ENCODE data around the gene CLDN19.
"Not testable (repeated sequence)": the region's sequence is repeated elsewhere in the genome, so short reads cannot be mapped to it uniquely, and the experiment has no call there.

The CLDN19 gene

DNA sequence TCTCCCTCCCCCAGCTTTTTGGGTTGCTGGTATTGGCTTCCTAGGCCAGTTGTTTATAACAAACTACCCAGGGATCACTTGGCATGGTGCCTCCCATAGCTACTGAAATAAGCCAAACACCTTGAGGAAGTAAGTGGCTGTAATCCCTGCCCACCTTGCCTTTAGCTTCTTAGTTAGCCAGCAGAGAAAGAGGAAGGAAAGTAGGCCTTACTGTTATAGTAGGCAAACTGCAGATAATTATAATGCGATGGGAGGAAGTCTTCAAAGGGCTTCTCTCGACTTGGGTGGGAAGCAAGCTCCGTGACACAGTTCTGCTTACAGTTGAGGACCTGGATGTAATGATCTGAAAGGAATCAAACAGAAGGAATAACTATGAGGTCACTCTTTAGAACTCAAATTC is 18.6 kb upstream of the CLDN19 start:
- DNase-seq, result no peak

DNA sequence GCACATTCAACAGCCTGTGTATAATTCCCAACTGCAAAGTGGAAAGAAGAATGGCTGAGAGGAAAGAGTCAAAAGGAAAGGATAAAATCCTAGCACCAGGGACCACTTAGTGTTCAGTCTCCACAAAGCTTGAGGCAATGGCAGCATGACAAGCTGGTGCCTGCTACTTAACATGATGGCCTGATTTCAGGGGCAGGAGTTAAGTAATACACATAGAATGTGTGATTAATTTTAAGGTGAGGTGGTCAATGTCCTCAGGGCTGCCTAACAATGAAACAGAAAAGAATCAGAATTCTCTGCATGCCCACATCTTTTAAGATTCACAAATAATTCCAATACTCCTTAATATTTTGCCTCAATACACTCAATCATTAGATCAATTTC is 17.8 kb upstream of the CLDN19 start:
- no peak for DNase-seq

DNA sequence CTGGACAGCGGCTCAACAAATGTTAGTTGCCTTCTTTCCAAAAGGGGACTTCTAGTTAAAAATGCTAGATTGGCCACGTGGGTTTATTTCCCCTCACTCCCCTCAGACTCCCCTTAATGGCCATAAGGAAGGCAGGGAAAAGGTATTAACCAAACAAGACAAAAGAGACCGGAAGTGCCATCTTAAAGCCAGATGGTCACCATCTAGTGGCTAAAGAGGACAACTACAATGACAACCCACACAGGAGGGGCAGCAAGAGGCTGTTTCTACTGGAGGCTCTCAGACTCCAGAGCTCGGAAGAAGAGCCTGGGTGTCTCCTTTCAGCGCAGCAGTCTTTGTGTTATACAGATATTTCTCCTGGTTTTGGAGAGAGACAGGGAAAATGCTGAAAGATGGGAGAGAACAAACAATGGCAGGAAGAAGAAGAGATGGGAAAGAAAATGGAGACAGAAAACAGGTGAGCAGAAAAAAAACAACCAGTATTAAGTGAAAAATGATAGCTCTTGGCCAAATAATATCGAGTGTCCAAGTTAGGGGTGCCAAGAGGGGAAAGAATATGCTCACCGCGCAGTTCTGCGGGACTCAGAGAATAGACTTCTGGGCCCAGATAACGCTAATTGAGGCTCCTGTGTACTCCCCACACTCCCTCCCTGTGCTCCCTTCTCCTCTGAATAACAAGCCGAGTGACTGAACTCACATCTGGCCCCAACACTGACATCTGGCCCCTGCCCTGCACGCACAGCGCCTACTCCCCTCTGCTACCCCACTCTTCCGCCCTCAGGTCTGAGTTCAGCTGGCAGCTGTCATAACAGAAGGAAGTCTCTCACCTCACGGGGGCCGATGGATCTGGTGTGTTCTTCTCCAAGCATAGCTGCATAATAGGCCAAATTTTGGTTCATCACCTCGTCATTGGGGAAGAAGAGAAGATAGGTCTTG is 17.2 kb upstream of the CLDN19 start:
- peak; percentile 79 for DNase-seq

DNA sequence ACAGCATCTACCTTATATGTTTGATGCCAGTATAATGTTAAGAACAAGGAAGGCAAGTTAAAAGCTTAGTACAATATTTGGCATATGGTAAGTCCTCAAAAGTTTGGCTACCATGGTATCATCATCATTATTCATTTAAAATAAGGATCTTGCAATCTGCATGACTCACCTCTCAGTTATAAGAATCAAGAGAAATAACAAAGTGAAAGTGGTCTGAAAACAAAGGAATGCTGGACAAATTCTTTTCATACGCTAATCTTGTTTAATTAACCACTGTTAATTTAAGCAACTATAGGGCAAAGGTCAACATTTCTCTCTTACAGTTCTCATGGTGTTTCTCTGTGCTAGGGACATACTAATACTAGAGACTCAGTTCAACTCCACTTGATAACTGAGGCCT is 13.0 kb upstream of the CLDN19 start:
- no peak for DNase-seq

DNA sequence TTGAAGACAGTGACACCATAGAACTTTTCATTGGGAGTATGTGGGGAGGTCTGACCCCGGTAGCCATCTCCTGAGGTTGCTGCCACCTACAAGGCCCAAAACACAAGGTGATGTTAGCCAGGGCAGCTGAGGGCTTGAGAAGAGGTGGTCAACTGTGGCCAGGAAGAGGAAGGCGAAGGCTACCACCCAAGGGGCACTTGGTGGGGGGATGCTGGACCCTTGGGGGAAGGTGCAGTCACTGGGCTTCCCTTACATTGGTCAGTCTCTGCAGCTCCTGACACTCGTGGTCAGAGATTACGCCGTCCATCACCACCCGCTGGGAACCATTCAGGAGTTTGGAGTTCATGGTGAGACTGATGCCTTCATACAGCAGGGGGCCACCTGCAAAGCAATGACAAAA is 12.2 kb upstream of the CLDN19 start:
- DNase-seq, result no peak

DNA sequence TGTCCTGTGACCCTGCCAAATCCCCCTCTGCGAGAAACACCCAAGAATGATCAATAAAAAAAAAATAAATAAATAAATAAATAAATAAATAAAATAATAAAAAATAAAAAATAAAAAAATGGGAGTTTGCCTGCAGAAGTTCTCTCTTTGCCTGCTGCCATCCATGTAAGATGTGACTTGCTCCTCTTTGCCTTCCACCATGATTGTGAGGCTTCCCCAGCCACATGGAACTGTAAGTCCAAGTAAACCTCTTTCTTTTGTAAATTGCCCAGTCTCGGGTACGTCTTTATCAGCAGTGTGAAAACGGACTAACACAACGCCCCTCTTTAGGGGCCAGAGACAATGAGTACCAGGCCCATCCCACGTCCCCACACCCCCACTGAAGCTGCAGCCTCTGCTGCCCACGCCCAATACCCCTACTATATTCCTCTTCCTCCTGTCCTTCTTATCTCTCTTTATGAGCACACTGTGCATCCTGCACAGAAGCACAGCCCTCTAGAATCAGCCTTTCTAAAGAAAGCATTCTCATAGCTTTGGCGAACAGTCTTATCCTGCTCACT is 11.6 kb upstream of the CLDN19 start:
- not testable (repeated sequence) for DNase-seq

DNA sequence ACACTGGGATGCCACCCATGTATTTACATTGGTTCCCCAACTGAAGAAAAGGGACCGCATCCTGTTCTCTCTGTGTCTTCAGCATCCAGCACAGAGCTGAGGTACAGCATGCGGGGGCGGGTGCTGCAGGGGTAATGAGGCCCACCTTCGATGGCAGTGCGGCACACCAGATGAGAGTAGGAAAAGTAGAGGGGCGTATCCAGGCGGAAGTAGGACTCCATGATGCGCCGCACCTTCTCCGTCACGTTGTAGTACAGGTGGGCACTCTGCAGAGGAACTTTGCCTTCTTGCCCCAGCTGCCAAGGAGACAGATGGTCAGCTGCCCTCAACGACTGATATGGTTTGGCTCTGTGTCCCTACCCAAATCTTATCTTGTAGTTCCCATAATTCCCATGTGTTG is 10.0 kb upstream of the CLDN19 start:
- DNase-seq, result no peak

DNA sequence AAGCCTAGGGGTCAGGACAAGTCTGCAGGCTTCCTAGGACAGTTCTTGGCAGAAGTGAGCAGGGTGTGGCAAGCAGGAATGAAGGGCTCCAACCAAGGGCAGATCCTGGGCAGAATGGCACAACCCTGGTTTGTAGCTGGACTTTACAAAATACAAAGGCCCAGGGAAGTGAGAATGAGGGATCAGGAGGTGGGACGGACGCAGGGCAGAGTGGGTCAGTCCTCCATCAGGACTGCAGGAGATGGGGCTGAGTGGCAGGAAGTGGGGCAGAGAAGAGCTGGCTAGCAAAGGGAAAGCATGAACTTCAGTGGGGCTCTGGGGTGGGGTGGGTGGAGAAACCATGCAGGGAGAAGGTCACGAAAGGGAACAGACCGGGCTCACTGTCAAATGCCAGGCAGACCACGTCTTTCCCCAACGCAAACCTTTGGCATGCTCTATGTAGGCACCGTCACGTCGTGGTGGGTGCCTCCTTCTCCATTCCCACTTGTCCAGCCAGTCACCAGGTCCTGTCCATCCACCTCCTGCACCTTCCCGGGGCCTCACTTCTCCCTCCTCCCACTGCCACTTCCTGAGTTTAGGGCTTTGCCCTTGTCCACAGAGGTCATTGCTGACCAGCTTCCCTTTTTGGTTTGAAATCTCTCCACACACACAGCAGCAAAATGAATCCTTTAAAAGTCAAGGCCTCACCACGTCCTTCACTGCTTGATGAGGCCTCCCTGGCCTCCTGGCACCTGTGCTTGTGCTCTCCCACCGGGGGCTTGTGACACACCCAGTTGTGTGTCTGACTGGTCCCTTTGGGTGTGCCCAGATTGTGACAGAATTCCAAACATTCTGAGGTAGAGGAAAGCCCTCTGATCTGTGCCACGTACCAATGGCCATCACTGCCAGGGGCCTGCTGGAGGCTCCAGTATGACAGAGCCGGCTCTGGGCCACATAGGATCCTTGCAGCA is 8.7 kb upstream of the CLDN19 start:
- no peak for DNase-seq

DNA sequence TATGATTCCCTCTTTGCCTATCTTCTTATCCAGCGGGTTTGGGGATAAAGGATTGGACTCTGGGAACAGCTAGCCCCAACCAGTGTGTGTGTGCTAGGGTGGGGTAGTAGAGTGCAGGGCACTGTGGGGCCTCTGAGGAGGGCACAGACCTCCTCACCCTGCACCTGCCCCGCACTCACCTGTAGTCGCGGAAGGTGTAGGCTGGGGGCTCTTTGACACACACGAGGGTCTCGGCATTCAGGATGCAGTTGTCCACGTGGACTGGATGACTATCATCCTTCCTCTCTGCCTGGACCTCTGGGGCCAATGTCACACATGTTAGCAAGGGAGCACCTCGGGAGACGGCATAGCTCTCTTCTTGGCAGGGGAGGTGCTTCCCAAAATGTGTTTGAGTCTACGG is 8.0 kb upstream of the CLDN19 start:
- DNase-seq, result no peak

DNA sequence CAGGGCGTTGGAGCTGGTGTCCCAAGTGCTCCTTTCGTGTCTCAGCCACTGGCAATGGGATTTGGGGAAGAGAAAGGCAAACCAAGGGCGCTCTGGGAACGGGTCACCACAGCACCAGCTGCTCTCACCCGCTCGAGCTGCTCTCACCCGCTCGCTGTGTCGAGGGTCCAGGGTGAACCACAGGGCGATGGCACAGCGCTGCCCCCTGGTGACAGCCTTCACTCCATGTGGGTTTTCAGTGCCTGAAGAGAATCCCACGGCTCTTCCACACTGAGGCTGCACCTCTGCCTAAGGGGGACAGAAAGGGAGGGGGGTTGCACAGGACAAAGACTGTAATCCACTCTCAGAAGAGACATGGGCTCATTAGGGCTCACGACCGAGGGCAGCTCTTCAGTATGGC is 7.1 kb upstream of the CLDN19 start:
- DNase-seq, result peak; percentile 17

DNA sequence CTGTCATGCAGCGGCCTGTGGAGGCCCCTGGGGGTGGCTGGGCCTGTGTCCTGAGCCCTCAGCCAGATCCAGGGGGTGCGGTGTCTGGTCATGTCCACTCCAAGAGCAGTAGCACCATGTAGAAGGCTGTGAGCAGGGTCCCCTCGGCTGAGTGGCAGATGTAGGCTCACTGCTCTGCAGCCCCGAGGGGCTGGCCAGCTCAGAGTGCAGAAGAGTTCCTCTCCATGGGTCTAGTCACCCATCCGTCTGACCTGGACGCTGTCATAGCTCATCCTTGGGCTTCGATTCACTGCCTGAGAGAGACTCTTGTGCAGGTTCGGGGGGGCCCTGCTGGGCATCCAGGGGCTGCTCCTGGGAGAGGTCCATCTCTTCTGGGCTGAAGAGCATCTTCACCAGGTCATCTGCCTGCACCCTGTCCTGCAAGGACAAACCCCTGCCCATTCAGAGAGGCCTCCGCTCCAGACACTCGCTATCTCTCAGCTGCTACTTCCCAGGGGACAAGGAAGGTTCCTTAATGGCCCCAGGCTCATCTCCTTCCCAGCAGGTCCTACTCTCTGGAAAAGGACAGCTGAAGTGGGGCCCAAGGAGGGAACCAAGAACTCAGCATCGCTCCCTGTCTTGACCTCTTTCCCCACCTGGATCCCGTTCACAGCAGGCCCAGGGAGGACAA is 6.5 kb upstream of the CLDN19 start:
- DNase-seq, result no peak

DNA sequence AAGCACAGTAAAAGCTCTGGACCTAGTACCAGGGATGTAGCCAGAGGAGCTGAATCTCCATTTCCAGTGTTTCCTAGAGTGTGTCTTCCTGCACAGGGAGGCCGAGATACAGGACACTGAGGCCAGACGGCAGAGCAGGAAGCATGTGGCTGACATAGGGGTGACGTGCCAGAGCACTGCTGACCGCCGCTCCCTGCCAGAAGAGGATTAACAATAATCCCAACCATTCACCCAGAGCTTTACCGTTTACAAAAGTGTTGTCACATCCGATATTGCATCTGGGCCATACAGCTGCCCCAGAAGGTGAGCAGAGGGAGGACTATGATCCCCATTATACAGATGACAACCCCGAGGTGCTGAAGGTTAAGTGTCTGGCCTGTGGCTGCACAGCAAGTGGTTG is 5.8 kb upstream of the CLDN19 start:
- no peak for DNase-seq

DNA sequence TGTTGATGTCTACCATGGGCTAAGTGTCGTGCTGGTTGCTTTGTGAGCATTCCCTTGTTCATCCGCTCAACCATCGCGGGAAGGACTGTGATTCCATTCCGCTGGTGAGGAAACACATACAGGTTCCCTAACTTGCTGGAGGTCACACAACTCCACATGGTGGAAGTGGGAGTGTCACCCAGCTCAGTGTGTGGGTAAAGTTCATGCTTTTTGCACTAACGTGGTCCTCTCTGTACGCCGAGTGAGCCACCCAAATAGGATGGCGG is 4.0 kb upstream of the CLDN19 start:
- no peak for DNase-seq

DNA sequence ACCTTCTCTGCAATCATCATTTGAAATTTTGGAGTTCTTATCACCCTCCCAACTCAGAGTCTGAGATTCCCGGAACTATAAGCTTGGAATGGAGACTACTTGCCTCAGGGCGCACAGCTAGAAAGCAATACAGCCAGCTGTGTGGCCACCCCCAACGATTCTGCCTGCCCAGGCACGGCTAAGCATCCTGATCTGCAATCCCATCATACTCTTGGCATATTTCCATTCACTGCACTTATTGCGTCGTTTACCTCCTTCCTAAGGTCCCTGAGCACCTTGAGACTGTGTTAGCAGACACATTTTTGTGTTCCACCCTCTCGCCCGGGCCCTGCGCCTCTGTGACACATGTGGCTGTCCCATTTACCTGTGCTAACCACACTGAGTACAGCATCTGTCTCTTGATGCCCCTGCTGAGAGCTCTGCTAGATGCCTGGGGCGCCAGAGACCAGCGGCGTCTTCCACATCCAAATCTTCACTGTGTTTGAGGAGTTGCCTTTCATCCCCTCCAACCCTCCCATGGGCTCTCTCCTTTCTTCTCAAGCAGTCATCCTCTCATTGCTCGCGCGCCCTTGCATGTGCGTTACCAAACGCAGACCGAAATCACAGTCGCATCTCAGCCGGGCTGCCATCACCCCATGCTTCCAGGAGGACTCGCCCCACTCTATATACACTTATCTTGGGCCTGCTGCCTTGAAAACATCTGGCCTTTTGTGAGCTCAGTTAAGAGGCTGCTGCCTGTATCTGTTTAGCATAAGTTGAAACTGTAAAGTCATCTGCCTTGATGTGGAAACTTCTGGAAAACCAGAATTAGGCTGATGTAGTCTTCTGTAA is 3.5 kb upstream of the CLDN19 start:
- peak; percentile 71 for DNase-seq

DNA sequence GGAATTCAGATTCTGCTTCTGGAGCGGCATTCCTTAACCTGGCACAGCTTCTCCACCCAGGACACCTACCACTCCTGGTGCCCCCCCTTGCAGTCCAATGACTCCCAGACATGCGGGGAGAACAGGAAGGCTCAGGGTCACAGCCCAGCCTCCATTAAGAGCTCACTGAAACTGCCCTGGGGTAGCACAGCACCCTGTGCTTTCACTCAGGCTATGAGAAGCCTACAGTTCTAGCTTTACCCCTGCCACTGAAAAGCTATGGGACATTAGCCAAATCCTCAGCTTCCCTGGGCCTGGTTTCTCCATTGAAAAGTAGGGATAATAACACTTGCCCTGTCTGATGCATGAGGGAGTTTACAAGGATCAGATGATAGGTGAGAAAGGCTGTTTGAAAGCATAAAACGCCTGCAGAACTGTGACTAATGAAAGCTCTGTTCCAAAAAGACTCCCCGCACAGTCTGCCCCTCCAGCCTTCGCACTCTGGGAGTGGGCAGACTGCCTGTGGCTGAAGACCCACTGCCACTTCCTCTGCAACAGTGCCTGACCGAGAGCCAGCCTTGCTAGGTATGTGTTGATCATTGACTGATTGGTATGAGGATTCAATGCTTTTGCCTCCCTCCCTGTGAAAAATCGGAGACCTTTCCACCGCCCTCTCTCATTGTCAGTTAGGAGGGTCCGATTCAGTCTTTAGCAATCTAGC is 2.7 kb upstream of the CLDN19 start:
- no peak for DNase-seq

DNA sequence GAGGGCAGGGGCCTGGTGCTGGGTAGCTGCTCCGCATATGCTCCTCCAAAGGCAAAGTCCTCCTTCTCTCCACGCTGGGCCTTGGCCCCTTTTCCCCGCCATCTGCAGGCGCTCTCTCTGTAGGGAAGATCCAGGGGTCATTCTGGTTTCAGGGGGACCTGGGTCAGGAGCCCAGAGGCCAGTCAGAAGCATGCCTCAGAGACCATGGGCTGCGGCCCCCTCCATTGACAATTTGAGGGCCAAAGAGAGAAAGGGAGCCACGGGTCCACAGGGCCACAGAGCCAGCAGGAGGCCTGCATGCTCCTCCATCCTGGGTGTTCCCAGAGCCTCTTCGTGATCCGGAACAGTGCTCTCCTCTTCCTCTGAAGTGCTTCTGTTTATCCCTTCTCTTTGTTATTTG is 2.1 kb upstream of the CLDN19 start:
- no peak for DNase-seq

DNA sequence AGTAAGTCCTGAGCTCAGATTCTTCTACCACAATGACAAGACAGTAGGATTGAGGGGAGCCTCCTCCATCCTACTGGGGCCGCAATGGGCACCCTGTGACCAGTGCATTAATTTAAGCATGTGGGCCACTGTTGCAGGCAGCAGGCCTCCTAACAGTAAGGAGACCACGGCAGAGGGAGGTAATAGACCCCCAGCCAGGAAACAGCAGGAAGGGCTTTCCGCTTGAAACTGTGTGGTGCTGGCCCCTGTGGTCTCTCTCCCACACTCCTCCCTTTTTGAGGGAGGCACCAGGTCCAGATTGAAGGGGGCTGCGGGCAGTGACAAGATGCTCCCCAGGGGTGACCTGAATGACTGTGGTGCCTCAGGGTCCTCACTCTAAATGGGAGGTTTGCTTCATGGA is 1.7 kb upstream of the CLDN19 start:
- no peak for DNase-seq

DNA sequence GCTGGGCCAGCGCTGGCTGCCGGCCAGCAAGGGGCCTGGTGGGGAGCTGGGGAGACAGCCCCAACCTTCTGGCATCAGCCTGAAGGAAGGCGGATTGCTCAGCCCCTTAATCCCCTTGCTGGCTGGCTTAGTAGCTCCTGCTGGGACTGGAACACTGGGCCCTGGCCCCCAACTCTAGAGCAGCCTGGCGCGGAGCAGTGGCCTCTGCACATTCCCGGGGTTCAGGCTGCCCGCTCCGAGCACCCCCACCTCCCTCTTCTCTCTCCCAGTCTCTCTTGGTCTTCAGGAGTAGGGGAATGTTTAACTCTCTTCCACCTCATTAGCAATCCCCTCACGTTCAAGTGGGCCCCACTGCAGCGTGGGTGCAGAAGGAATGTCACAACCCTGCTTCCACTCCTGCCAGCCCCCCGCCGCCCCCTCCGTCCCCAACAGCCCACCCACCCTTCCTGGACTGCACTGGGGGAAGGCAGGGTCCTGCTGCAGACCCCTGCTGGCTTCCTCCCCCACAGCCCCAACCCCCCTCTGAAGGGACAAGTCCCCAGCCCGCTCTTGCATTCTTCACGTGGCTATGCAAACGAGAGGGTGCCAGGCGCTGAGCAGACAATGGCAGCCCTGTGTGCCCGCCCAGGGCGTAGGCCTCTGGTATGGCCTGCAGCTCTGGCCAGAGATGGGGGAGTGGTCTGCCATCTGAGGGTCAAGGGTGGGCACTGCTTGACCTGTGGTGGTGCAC is 980 bp upstream of the CLDN19 start:
- DNase-seq, result no peak

DNA sequence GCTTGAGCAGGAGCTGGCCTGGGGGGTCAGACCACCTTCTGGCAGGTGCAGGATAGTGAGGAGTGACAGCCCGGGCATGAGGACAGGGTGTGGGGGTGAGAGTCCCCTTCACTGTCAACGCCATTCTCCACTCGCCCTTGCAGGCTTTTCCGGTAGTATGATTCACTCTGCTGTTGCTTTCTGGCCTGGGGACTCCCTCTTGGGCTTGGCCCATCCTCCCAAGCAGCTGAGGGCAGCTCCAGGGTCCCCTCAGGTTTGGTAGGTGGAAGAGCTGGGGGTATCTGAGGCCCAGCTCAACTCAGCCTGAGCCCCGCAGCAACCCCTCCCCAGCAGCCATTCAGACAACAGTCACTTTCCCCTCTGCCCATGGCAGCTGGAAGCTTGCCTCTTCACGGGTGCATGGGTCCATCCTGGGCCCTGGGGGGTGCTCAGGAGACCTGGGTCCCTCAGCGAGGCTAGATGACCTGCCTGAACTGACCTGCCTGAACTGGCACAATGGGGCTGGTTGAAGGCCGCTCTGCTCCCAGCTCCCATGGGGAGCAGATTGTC is 1.3 kb downstream of the CLDN19 start:
- DNase-seq, result no peak

DNA sequence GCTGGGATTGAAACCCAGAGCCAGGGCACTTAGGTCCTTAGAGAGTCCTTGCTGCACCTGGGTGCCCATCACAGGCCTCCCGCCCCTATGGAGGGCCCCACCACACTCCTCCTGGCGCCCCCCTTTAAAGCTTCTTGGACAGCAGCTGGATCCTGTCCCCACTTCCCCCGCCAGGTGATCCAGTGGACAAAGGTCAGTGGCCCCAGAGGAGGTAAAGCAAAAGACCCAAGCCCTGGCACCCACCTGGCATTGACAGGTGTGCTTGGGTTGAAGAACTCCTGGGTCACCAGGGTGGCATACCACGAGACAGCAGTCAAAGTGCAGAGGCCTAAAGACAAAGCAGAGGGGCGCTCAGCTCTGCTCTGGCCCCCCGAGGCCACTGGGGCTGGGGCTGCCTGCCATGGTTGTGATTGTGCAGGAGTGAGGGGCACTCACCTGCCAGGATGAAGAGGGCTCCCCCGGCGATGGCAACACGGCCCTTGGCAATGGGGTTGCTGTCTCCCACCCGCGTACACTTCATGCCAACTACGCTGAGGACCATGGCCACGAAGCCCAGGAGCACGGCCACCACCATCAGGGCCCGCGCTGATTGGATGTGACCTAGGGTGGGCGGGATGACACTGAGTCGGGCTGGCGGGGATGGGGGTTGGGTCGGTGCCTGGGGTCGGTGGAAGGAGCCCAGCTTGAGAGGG is 1.9 kb downstream of the CLDN19 start:
- DNase-seq, result no peak

Data from NCI-H2171 treated with DMSO at 0.1 percent for 48 hours (cell line).